Neural progenitor cell (in vitro differentiated cells): ENCODE data around the gene MIA2. TPM values are rescaled to one million over a fixed set of nuclear protein-coding genes. Genes with fewer than 3 reads are reported as not detected.

Experiments used
- DNase-seq: peaks from one replicate; pipeline ENCODE4 v3.0.0-alpha.2; 2016; ENCODE audit warnings: low spot score
- H2AFZ ChIP-seq: fragments of 200-600 bp; sonication (generic); replicated peaks from 2 replicates; pipeline ENCODE4 v1.6.1; 2016; ENCODE audit warnings: antibody characterized with exemption
- H3F3A ChIP-seq: fragments of 200-600 bp; sonication (generic); 2 replicates; pipeline ENCODE4 v1.6.1; 2016; ENCODE audit warnings: antibody characterized with exemption, low read depth
- H3K27ac ChIP-seq: fragments of 200-600 bp; sonication (generic); 2 replicates; pipeline ENCODE4 v1.5.1; 2016; ENCODE audit warnings: mild to moderate bottlenecking
- H3K27me3 ChIP-seq: fragments of 200-600 bp; sonication (generic); 2 replicates; pipeline ENCODE4 v1.6.1; 2016; ENCODE audit warnings: mild to moderate bottlenecking, moderate library complexity
- H3K36me3 ChIP-seq: fragments of 200-600 bp; sonication (generic); 2 replicates; pipeline ENCODE4 v1.5.1; 2016
- H3K4me1 ChIP-seq: fragments of 200-600 bp; sonication (generic); 2 replicates; pipeline ENCODE4 v1.6.1; 2016; ENCODE audit warnings: mixed run types
- H3K4me2 ChIP-seq: fragments of 200-600 bp; sonication (generic); 2 replicates; pipeline ENCODE4 v1.6.1; 2016
- H3K4me3 ChIP-seq: fragments of 200-600 bp; sonication (generic); 2 replicates; pipeline ENCODE4 v1.5.1; 2016
- H3K79me2 ChIP-seq: fragments of 200-600 bp; sonication (generic); 2 replicates; pipeline ENCODE4 v1.6.1; 2016; ENCODE audit warnings: low read depth
- H3K9ac ChIP-seq: fragments of 200-600 bp; sonication (generic); 2 replicates; pipeline ENCODE4 v1.6.1; 2016
- H3K9me3 ChIP-seq: fragments of 200-600 bp; sonication (generic); 2 replicates; pipeline ENCODE4 v1.5.1; 2016; ENCODE audit warnings: low read depth
- H4K20me1 ChIP-seq: fragments of 200-600 bp; sonication (generic); 2 replicates; pipeline ENCODE4 v1.6.1; 2016; ENCODE audit warnings: low read depth
- H3K27ac Mint-ChIP-seq: 3 replicates; pipeline ENCODE4 v1.8.0; 2021; ENCODE audit warnings: mixed read lengths
- H3K27me3 Mint-ChIP-seq: 2 replicates; pipeline ENCODE4 v1.8.0; 2022; ENCODE audit warnings: low read depth, mild to moderate bottlenecking, inconsistent platforms, moderate library complexity, mixed read lengths; ENCODE audit not compliant: insufficient read depth
- H3K36me3 Mint-ChIP-seq: 3 replicates; pipeline ENCODE4 v1.8.0; 2021; ENCODE audit warnings: mixed read lengths
- H3K4me1 Mint-ChIP-seq: 3 replicates; pipeline ENCODE4 v1.8.0; 2021; ENCODE audit warnings: mixed read lengths
- H3K4me3 Mint-ChIP-seq: 3 replicates; pipeline ENCODE4 v1.8.0; 2021; ENCODE audit warnings: mild to moderate bottlenecking, moderate library complexity, mixed read lengths
- H3K9me3 Mint-ChIP-seq: 3 replicates; pipeline ENCODE4 v1.8.0; 2020; ENCODE audit warnings: mixed read lengths
- EZH2 ChIP-seq: fragments of 200-600 bp; sonication (generic); IDR thresholded peaks from 2 replicates; pipeline ENCODE4 v1.6.1; 2017; ENCODE audit warnings: antibody characterized with exemption, mild to moderate bottlenecking, moderate library complexity
- EZH2phosphoT487 ChIP-seq: fragments of 200-600 bp; sonication (generic); IDR thresholded peaks from 2 replicates; pipeline ENCODE4 v1.6.1; 2017; ENCODE audit warnings: antibody characterized with exemption
- total RNA-seq: library from RNA; depleted of rRNA; stranded (reverse); fragments of >200 nt; gene quantifications from 2 replicates; pipeline ENCODE4 v1.2.3, GENCODE V29; 2015; ENCODE audit warnings: low replicate concordance
- TF ChIP-seq, protein P1 (sequence below): fragments of 200-600 bp; sonication (generic); IDR thresholded peaks from 2 replicates; pipeline ENCODE4 v1.5.1; 2017; ENCODE audit warnings: antibody characterized with exemption, mild to moderate bottlenecking

Gene MIA2
- total RNA-seq, 1 donor from 2014 or later: 13.0 TPM

DNA sequence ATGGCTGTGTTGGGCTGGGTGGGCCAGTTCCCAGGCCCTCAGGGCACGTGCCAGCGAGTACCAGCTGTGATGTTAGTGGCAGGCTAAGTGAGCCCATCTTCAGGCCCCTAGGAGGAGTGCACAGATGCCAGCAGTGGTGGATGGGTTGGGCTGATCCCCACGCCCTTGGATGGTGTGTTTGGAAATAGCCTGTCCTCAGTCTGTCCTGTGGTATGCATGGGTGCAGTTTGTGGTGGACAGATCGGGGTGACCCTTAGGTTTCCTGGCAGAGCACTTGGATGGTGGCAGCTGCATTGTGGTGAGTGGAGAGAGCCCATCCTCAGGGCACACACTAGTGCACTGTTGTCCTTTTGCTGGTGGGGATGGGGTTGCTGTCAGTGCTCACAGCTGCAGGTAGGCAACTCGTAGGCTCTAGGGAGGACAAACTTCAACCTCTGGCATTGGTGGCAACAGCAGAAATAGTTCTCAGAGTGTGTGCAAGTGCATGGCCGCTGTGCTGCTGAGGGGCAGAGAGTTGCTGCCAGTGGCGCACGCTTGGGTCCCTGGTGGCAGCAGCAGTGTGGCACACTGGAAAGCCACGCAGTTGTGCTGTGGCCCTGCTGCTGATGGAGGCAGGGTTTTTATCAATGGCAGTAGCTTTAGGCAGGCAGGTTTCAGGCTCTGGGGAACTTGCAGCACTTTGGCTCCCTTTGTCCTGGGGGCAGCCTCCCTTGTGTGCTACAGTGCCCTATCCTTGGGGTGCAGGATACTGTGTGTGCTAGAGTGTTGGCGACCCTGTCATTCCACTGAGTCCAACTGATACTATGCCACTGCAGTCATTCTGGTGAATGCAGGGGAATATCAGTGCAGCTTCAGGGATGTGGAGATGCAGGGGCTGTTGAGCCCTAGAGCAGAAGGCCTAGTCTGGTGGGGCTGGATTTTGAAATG, 133.0 kb downstream of the MIA2 start:
- H3K27ac ChIP-seq: peak overlapping the region; percentile 82

DNA sequence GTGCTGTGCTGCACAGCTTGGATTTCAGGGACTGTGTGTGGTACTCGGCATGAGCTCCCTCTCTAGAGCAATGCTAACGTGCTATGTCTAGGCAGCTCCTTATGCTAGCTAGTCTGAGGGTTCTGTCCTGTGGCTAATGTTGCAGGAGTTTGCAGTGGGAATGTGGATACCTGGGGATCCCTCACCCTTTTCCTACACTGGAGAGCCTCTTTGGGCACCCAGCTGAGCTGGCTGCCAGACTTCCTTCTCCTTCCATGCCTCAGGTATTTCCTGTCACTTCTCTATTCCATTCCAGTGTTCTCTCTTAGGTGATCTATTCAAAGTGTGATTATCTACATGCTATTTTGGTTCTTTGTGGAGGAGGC, 133.7 kb downstream of the MIA2 start:
- TF ChIP-seq EZH2phosphoT487: no peak
- no peak for TF ChIP-seq EZH2
- TF ChIP-seq, protein P1, sequence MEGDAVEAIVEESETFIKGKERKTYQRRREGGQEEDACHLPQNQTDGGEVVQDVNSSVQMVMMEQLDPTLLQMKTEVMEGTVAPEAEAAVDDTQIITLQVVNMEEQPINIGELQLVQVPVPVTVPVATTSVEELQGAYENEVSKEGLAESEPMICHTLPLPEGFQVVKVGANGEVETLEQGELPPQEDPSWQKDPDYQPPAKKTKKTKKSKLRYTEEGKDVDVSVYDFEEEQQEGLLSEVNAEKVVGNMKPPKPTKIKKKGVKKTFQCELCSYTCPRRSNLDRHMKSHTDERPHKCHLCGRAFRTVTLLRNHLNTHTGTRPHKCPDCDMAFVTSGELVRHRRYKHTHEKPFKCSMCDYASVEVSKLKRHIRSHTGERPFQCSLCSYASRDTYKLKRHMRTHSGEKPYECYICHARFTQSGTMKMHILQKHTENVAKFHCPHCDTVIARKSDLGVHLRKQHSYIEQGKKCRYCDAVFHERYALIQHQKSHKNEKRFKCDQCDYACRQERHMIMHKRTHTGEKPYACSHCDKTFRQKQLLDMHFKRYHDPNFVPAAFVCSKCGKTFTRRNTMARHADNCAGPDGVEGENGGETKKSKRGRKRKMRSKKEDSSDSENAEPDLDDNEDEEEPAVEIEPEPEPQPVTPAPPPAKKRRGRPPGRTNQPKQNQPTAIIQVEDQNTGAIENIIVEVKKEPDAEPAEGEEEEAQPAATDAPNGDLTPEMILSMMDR: no peak
- no peaks in the 10 kb centered on the region for H3K27me3 ChIP-seq
- peaks cover 24% of the 10 kb centered on the region for H3K4me1 Mint-ChIP-seq
- no peak overlapping the region for H3K9ac ChIP-seq
- H3K4me1 ChIP-seq: peaks cover 40% of the 10 kb centered on the region
- DNase-seq: peak; percentile 13
- H3K9me3 ChIP-seq: peaks cover 7% of the 10 kb centered on the region
- H4K20me1 ChIP-seq: no peaks in the 10 kb centered on the region
- H3K4me3 ChIP-seq: no peak overlapping the region
- H2AFZ ChIP-seq: no peak overlapping the region
- H3K36me3 ChIP-seq: no peaks in the 10 kb centered on the region
- H3K27ac ChIP-seq: peak overlapping the region; percentile 82
- peaks cover 20% of the 10 kb centered on the region for H3K36me3 Mint-ChIP-seq
- no peak overlapping the region for H3K4me3 Mint-ChIP-seq
- H3K27me3 Mint-ChIP-seq: peaks cover 2% of the 10 kb centered on the region
- H3K9me3 Mint-ChIP-seq: peaks cover 22% of the 10 kb centered on the region
- H3K27ac Mint-ChIP-seq: no peak overlapping the region
- peak overlapping the region; percentile 64 for H3K4me2 ChIP-seq
- H3F3A ChIP-seq: peaks cover 40% of the 10 kb centered on the region
- H3K79me2 ChIP-seq: no peaks in the 10 kb centered on the region

More for the DNA sequence above, 133.0 kb downstream of the MIA2 start:
- H3F3A ChIP-seq: peaks cover 40% of the 10 kb centered on the region
- peak overlapping the region; percentile 64 for H3K4me2 ChIP-seq
- no peaks in the 10 kb centered on the region for H3K79me2 ChIP-seq
- H3K9ac ChIP-seq: no peak overlapping the region
- no peak overlapping the region for H3K4me3 ChIP-seq
- Mint-ChIP-seq H3K27me3 (peaks cover 2% of the 10 kb centered on the region), H3K36me3 (peaks cover 21% of the 10 kb centered on the region), H3K4me1 (peaks cover 24% of the 10 kb centered on the region), H3K27ac (no peak overlapping the region), H3K9me3 (peaks cover 24% of the 10 kb centered on the region), H3K4me3 (no peak overlapping the region)
- no peak overlapping the region for H2AFZ ChIP-seq
- TF ChIP-seq, protein P1: no peak
- TF ChIP-seq EZH2 (no peak), EZH2phosphoT487 (no peak)
- peaks cover 40% of the 10 kb centered on the region for H3K4me1 ChIP-seq
- no peaks in the 10 kb centered on the region for H3K27me3 ChIP-seq
- no peaks in the 10 kb centered on the region for H3K36me3 ChIP-seq
- peak; percentile 4 for DNase-seq
- H4K20me1 ChIP-seq: no peaks in the 10 kb centered on the region
- H3K9me3 ChIP-seq: peaks cover 7% of the 10 kb centered on the region

DNA sequence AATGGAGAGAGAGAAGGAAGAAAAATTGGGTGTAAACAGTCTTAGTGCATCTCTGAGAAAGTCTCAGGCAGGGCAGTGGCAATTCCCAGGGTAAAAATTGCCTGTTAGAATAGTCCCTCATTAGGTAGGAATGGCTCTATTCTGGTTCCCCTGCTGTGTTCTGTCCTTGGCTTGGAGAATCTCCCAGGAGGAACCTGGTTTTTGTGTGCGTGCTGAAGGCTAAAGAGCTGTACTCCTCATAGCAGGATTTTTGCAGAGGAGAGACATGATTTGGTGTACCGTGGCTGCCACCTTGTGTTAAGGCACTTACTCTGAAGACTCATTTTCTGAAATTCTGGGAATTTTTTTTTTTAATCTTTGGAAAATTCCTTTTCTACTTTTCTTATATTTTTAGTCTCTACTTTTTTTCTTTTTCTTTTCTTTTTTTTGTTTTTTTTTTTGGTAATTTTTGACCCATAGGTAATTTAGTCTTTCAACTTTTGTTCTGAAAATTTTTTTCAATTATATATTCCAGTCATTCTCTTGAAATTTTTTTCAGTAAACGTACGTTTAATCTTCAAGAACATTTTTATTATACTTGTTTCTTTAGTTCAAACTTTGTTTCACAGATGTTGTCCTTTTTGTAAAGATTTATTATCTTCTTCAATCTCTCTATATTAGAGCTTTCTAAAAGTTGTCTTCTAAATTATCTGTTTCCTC, 134.7 kb downstream of the MIA2 start:
- peak; percentile 89 for DNase-seq
- Mint-ChIP-seq H3K4me1 (peaks cover 24% of the 10 kb centered on the region), H3K4me3 (no peak overlapping the region), H3K27ac (no peak overlapping the region), H3K36me3 (peaks cover 20% of the 10 kb centered on the region), H3K9me3 (peaks cover 22% of the 10 kb centered on the region), H3K27me3 (peaks cover 2% of the 10 kb centered on the region)
- no peaks in the 10 kb centered on the region for H3K36me3 ChIP-seq
- H3K79me2 ChIP-seq: no peaks in the 10 kb centered on the region
- H3K9me3 ChIP-seq: peaks cover 7% of the 10 kb centered on the region
- H3K4me1 ChIP-seq: peaks cover 40% of the 10 kb centered on the region
- H2AFZ ChIP-seq: no peak overlapping the region
- no peak overlapping the region for H3K4me3 ChIP-seq
- TF ChIP-seq, protein P1: peak; percentile 83
- no peak for TF ChIP-seq EZH2
- peaks cover 40% of the 10 kb centered on the region for H3F3A ChIP-seq
- H3K27ac ChIP-seq: peak overlapping the region; percentile 82
- H3K4me2 ChIP-seq: peak overlapping the region; percentile 64
- no peaks in the 10 kb centered on the region for H3K27me3 ChIP-seq
- H3K9ac ChIP-seq: no peak overlapping the region
- H4K20me1 ChIP-seq: no peaks in the 10 kb centered on the region
